ENCODE data around the gene SEC24C.
A peak's percentile ranks its signal among the peaks of the same experiment; 100 is the strongest.
"Not testable (repeated sequence)": the region's sequence is repeated elsewhere in the genome, so short reads cannot be mapped to it uniquely, and the experiment has no call there.

The SEC24C gene, protein sequence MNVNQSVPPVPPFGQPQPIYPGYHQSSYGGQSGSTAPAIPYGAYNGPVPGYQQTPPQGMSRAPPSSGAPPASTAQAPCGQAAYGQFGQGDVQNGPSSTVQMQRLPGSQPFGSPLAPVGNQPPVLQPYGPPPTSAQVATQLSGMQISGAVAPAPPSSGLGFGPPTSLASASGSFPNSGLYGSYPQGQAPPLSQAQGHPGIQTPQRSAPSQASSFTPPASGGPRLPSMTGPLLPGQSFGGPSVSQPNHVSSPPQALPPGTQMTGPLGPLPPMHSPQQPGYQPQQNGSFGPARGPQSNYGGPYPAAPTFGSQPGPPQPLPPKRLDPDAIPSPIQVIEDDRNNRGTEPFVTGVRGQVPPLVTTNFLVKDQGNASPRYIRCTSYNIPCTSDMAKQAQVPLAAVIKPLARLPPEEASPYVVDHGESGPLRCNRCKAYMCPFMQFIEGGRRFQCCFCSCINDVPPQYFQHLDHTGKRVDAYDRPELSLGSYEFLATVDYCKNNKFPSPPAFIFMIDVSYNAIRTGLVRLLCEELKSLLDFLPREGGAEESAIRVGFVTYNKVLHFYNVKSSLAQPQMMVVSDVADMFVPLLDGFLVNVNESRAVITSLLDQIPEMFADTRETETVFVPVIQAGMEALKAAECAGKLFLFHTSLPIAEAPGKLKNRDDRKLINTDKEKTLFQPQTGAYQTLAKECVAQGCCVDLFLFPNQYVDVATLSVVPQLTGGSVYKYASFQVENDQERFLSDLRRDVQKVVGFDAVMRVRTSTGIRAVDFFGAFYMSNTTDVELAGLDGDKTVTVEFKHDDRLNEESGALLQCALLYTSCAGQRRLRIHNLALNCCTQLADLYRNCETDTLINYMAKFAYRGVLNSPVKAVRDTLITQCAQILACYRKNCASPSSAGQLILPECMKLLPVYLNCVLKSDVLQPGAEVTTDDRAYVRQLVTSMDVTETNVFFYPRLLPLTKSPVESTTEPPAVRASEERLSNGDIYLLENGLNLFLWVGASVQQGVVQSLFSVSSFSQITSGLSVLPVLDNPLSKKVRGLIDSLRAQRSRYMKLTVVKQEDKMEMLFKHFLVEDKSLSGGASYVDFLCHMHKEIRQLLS

DNA sequence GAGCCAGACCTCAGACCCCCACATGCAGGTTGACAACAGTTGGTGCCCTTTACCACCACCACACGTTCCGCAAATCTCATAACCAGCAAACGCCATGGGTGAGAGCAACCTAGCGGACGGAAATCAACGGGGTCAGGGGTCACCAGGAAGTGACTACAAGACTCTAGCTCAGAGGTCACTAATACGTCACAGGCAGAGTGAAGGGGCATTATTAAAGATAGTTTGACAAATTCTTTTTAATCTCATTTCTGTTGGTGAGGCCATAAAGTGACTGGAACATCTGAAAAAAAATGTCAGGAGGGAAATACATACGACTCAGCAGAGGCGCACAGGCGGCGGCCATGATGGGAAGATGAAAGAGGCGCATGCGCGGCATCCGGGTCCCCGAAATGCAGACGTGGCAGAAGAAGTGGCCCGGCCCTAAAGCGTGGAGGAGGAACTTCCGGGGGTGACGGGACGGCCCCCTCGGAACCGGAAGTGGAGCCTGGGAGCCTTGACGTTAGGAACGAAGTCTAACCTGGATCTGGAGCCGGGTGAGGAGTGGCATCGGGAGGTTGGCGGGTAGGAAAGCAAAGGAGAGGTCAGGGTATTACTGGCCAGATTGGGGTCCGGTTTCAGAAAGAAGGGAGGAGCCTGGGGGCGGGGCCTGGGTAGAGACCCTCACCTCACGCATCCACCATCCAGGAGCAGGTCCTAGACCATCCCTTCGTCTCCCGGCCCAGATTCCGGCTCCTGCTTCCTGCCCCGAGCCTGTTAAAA is at the start of gene SEC24C:
Gene SEC24C, plus strand, starts transcription at position 468 of the 759 bp plus-strand sequence. CDS start 2,461 bp downstream, outside the sequence.
- DNase-seq (ENCODE audit: low read depth) = peak; percentile 89

DNA sequence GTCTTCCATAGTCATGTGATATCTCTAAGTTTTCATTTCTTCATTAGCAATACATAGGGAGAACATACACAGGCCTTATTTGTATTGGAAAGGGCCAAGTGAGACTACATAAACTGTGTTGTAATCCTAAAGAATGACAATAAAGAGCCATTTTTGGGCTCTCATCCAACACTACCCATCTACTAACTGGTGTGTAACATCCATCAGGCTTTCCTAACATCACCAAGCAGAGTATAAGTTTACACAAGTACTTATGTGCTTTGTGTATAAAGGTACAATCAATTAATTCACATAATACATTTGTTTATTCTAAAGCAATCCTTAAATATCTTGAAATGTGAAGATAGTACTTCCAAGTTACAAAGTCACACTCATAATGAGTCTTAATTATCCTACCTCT is 48.9 kb upstream of the SEC24C start:
- not testable (repeated sequence) for DNase-seq (ENCODE audit: low read depth)

DNA sequence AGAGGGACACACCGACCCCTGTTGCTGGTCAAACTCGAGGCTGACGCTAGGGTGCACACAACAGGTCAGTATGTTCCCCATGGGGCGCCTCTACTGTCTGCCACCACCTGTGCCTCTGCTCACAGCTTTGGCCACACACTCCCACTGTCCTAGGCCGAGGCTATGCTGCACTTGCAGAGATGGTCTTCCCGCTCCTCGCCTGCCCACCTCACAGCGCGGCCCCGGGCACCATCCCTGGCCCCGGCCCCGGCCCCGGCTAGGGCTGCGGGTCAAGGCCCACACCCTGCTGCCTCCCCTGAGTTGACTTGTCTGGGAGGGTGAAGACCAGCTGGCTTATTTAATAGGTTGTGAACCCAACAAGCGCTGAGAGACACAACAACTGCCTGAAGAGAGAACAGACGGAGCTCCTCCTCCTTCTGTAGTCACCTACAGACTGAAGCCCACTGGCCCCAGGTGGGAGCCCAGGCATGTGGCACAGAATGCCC is 46.5 kb upstream of the SEC24C start, which contains the start of gene AGAP5:
Gene AGAP5, minus strand, starts transcription at position 435 of the 485 bp plus-strand sequence. Its CDS starts 354 bp downstream, at position 81.
- not testable (repeated sequence) for DNase-seq (ENCODE audit: low read depth)

DNA sequence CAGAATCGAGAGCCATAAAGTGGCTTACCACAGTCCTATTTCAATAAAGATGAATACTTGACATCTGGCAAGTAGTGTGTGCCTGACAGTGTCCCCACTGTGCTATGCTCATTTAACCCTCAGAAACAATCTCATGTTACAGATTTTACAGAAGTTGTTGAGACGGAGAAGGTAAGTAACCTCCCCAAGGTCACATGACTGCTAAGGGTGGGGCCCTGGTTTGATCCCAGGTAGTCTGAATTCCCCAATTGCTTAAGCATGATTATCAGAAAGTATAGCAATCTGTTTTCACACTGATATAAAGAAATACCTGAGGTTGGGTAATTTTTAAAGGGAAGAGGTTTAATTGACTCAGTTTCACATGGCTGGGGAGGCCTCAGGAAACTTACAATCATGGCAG is 45.4 kb upstream of the SEC24C start:
- not testable (repeated sequence) for DNase-seq (ENCODE audit: low read depth)

DNA sequence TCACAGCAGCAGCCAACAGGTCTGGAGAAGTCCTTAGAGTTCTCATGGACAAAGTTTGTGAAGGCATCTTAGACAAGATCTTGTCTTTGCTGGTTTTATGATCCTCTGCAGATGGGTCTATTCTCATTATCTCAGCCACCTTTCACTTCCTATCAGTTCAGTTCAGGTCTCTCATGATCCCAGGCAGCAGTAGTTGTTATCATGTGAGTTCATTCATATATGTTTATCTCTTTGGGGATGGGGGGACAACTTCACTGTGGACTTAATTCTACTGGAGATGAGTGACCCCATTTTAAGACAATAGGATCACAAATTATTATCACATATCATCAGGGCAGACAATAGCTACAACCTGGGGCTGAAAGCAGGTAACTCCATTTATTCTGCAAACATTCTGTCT is 40.2 kb upstream of the SEC24C start:
- not testable (repeated sequence) for DNase-seq (ENCODE audit: low read depth)

DNA sequence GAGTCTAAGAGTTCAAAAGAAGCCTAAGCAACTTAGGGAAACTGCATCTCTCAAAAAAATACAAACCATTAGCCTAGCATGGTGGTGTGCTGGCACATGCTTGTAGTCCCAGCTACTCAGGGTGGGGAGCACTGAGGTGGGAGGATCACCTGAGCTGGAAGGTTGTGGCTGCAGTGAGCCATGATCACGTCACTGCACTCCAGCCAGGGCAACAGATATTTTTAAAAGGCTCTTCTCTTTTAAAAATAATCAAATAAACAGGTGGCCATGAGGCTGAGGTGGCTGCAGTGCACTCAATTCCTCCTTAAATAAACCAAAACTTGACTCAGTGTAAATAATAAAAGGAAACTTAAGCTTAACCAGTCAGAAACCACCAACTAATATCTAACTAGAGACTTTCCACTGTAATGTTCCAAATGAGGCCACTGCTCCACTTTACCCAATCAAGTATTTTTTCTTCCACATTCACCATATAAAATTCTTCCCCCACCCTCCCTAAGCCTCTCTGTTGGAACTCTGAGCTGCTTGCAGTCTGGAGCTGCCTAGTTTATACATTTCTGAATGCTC is 38.6 kb upstream of the SEC24C start:
- not testable (repeated sequence) for DNase-seq (ENCODE audit: low read depth)

DNA sequence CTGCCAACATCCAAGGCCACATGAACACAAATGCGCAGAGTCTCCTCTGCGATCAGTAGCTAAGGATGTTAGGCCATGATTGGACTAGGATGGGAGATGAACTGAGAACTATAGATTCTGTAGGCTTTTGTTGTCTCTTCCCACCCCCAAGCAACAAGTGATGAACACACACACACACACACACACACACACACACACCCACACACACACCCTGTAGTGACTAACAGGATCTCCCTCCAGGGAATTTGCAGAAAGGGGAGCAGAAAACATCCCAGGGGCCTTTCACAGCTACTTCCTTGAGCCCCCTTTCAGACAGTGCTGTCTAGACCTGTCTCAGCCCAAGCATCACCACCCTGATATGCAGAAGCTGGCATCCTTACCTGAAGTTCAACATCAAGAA is 37.7 kb upstream of the SEC24C start:
- DNase-seq (ENCODE audit: low read depth) = not testable (repeated sequence)

DNA sequence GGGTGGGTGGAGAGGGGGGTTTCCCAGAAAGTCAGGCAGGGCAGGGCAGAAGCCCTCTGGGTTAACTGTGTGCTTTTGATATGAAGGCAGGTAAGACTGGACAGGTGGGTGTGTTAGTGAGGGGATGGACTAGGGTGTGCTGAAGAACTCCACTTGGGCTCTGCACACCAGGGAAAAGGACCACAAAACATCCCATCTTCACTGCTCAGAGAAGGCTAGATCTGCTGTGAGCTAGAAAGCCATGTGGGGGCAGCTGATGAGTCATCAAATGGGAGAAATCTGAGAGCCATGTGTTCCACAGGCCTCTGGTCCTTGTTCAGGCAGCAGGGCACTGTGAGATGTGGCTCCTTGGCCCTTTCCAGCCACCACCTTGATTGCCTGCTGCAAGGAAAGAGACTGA is 36.5 kb upstream of the SEC24C start:
- not testable (repeated sequence) for DNase-seq (ENCODE audit: low read depth)

DNA sequence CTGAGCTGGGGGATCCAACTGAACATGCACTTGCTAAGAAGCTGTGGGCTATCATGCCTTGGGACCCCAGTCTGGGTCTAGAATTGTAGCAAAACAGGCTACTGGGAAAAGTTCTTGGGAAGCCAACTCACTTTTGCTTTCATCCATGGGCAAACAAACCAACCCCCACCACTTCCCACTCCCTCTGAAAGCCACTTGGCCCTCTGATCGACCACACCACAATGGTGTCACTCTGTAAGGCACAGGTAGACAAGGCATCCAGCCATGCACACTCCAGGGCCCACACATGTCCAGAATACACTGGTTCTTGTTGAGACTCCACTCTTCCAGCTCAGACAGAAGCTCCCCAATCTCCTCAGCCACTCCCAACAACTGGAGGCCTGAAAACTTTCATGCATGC is 36.0 kb upstream of the SEC24C start:
- DNase-seq (ENCODE audit: low read depth) = not testable (repeated sequence)

DNA sequence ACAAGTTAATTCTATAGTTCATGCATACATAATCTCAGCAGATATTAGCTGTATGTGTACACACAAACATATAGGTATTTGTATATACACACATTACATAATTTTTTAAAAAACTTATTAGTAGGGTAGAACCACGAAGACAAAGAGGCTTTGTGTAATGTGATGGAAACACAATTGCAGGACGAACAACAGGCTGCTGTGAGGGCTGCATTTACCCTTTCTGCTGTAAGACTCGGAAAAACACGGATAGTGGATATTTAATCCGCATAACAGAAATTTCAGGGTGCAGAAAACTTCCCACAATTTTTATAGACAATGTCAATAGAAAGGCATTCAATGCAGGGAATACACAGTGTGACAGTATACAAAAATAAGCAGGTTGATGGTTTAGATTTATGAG is 32.5 kb upstream of the SEC24C start:
- DNase-seq (ENCODE audit: low read depth) = not testable (repeated sequence)

DNA sequence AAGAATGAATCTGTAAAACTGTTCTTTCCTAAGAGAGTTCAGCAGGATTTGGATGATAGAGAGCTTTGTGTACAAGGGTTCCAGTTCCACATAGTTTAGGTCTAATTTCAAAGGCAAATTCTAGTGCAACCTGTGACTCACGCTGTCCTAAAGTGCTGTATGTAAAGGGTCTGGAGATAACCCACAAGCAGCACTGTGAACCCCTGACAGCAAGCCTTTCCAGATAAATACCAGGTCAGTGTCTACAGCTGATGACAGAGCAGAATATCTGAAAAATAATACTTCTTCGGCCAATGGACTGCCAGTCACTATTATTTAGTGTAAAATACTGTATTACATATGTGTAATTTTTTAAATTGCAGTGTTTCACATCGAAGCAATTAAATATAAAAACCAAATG is 30.3 kb upstream of the SEC24C start:
- not testable (repeated sequence) for DNase-seq (ENCODE audit: low read depth)

DNA sequence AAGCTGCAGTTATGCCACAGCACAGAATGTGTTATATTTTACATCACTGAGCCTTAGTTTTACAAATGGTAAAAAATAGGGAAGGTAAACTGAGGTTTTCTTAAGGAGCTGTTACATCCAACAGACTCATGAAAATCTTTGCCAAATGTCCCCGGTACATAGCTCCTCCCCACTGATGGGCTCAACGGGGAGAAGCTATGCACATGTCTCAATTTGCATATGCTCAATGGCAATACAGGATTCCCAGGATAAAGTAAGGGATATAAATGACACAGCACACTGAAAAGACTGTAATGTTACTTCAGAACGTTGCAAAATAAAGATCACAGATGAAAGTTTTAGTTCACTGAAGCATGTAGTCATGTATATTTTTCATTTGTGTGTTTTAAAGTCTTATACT is 29.7 kb upstream of the SEC24C start:
- not testable (repeated sequence) for DNase-seq (ENCODE audit: low read depth)

DNA sequence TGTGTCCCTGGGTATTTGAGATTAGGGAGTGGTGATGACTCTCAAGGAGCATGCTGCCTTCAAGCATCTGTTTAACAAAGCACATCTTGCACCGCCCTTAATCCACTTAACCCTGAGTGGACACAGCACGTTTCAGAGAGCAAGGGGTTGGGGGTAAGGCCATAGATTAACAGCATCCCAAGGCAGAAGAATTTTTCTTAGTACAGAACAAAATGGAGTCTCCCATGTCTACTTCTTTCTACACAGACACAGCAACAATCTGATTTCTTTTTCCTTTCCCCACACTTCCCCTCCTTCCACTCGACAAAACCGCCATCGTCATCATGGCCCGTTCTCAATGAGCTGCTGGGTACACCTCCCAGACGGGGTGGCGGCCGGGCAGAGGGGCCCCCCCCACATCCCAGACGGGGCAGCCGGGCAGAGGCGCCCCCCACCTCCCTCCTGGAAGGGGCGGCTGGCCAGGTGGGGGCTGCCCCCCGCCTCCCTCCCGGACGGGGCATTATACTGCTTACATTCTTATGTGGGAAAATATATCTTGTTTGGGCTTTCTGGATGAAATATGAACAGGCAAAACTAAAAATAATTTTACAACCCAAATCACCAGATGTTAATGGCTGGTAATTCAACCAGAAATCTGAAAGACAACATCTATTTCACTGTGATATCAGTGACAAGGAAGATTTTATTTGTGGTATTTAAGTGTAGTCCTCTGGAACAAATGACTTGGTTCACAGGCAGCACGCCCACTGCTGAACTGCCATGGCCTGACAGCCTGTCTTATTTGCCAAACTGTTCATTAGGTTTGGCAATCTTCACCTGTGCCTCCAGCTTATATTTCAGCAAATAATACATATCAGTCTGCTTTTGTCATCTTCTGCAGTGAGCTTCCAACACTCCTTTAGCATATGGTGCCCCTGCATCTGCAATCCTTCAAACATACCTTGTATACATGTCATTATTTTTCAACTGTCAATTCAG is 28.7 kb upstream of the SEC24C start:
- not testable (repeated sequence) for DNase-seq (ENCODE audit: low read depth)

DNA sequence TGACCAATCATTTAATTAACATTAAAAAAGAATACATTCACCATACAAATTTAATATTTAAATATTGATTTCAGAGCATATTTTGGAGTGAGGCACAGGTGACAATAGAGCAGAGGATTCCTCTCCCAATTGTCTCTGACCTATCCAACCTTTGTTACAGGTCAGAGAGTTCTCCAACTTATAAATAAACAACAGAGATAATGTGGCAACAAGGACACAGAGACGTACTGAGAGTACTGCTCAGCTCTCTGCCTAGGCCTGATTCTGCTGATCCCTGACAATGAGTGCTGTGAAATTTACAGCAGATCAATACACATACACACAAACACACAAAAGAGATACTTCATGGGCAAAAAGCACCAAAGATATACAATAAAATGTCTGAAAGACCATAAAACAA is 27.9 kb upstream of the SEC24C start:
- no peak for DNase-seq (ENCODE audit: low read depth)

DNA sequence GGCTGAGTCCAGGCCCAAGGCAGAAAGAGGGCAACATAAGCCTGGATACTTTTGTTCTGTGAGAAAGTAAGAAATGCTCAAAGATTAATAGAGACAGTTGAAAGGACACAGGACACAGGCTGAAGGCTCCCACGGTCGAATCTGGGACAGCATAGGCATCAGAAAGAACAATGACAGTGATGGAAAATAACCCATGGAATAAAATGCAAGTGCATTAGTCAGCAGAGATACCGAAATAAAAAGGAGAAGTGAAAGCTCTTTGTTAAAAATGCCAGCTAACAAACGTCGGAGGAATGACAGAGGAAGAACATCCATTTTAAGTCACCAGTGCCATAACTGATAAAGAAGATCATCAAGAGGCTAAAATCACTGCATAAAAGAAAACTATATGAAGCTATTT is 26.6 kb upstream of the SEC24C start:
- no peak for DNase-seq (ENCODE audit: low read depth)

DNA sequence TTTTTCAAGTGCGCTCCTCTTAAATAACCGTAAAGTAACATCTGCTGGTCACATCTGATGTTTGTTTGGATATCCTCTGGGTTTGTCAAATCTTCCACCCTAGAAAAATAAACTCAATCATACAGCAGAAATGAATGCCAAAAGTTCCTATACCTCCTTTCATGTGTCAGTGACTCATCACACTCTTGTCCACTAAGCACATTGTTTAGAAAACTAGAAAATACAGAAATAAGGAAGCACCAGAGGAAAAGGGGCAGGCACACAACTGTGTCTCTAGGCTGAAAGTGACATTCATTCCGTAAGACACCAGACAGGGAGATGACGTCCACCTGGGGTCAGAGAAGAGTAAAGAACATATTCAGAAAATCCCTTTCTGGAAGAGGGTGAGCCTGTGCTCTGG is 23.6 kb upstream of the SEC24C start:
- DNase-seq (ENCODE audit: low read depth) = not testable (repeated sequence)

DNA sequence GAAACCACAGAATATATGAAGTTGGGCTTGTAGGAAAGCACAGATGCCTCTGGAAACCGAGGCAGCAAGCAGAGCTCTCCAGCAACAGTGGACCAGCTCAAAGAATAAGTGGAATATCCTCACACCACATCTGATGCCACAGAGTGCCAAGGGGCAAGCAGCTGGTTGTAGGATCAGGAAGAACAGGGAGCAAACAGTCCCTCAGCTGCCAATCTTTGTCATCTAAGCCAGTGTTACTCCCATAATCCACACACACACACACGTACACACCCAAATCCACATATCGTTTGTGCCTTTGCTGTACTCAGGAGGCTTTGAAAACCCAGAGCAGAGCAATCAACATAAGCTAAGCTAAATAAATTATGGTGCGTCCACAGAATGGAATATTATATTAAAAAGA is 20.7 kb upstream of the SEC24C start:
- no peak for DNase-seq (ENCODE audit: low read depth)

DNA sequence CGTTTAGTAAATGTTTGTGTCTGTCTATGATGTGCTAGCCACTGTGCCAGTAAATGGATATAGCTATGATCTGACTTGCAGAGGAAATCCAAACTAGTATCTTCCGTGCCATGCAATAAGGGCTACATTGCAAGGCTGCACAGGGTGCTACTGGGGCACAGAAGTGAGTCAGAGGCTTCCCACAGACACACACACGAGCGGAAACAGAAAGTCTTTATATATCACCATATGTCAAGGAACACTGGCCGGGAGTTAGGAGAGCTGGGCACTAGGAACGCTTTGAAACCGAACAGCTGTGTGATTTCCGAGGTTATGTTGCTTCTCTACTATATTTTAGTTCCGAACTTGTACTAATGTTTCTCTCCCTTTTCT is 14.4 kb upstream of the SEC24C start:
- DNase-seq (ENCODE audit: low read depth) = peak; percentile 21

DNA sequence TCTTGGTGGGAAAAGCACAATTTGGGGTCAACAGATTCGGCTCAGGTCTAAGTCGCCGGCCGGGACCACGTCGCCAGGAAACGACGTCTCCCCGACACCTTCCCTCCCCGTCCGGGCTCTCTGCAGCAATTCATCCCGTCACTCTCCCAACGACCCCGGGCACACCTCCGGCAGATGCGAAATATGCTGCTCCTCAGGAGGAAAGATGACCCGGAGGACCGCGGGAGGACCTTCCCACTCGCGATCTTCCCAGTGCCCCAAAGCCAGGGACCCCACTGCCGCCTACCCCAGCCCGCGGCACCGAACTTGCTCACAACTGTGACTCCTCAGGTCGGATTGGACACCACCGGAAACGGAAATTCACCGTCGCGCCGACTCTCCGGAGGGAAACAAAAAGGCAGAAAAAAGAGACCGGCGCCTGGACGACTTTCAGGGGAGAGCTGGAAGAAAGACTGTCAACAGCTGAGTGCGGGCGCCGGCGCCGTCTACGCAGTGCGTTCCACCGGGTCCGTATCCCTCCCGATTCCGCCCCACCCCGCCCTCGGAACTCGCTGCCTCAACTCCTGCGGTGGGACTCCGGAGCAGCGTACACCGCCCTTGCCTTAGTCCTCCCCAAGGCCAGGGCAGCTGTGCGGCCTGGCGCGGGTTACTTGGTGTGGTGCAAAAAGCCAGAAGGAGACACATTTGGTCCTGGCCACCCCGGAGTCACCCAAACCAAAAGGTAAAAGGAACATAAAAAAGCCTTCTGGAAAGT is 13.8 kb upstream of the SEC24C start:
- DNase-seq (ENCODE audit: low read depth) = peak; percentile 83
